IPS-18a (cell line): ENCODE measurements around the gene TPK1.

Experiments used
- H3K27ac ChIP-seq: one replicate; pipeline ENCODE4 v1.5.1; 2013; ENCODE audit warnings: low read length
- H3K27me3 ChIP-seq: one replicate; pipeline ENCODE4 v1.6.1; 2013; ENCODE audit warnings: mild to moderate bottlenecking, low read length; ENCODE audit not compliant: control insufficient read depth, insufficient read depth
- H3K36me3 ChIP-seq: one replicate; pipeline ENCODE4 v1.6.1; 2013; ENCODE audit warnings: low read depth, low read length; ENCODE audit not compliant: control insufficient read depth
- H3K4me1 ChIP-seq: one replicate; pipeline ENCODE4 v1.6.1; 2013; ENCODE audit warnings: low read depth, low read length; ENCODE audit not compliant: control insufficient read depth
- H3K4me3 ChIP-seq: one replicate; pipeline ENCODE4 v1.5.1; 2013; ENCODE audit warnings: low read length
- H3K9ac ChIP-seq: one replicate; pipeline ENCODE4 v1.6.1; 2013; ENCODE audit warnings: mild to moderate bottlenecking, low read length, moderate library complexity
- H3K9me3 ChIP-seq: one replicate; pipeline ENCODE4 v1.6.1; 2013; ENCODE audit warnings: low read depth, low read length; ENCODE audit not compliant: control insufficient read depth

Gene TPK1

GRCh38 chr7:144717720-144718119 is 118.1 kb downstream of the TPK1 start:
- Histone ChIP-seq H3K36me3 (no peaks in the 10 kb centered on the region), H3K27me3 (no peaks in the 10 kb centered on the region), H3K9me3 (no peaks in the 10 kb centered on the region), H3K9ac (no peak overlapping the region), H3K27ac (no peak overlapping the region), H3K4me1 (peaks cover 10% of the 10 kb centered on the region), H3K4me3 (no peak overlapping the region)

- Histone ChIP-seq H3K27ac (no peak overlapping the region), H3K27me3 (no peaks in the 10 kb centered on the region), H3K9me3 (no peaks in the 10 kb centered on the region), H3K36me3 (no peaks in the 10 kb centered on the region), H3K9ac (no peak overlapping the region), H3K4me1 (no peaks in the 10 kb centered on the region), H3K4me3 (no peak overlapping the region)
Observed at GRCh38 chr7:144713850-144714249, 122.0 kb downstream of the TPK1 start.

- no peaks in the 10 kb centered on the region for H3K27me3 ChIP-seq
- no peaks in the 10 kb centered on the region for H3K4me1 ChIP-seq
- no peaks in the 10 kb centered on the region for H3K36me3 ChIP-seq
- H3K4me3 ChIP-seq, result no peak overlapping the region
- H3K9ac ChIP-seq, result no peak overlapping the region
- no peak overlapping the region for H3K27ac ChIP-seq
- H3K9me3 ChIP-seq, result no peaks in the 10 kb centered on the region
Observed at GRCh38 chr7:144710791-144711190, 125.1 kb downstream of the TPK1 start.

- Histone ChIP-seq H3K4me3 (no peak overlapping the region), H3K9ac (no peak overlapping the region), H3K27me3 (no peaks in the 10 kb centered on the region), H3K9me3 (no peaks in the 10 kb centered on the region), H3K27ac (no peak overlapping the region), H3K36me3 (no peaks in the 10 kb centered on the region), H3K4me1 (no peaks in the 10 kb centered on the region)
Observed at GRCh38 chr7:144709066-144709465, 126.8 kb downstream of the TPK1 start.

- Histone ChIP-seq H3K27me3 (no peaks in the 10 kb centered on the region), H3K4me3 (no peak overlapping the region), H3K4me1 (no peaks in the 10 kb centered on the region), H3K9me3 (no peaks in the 10 kb centered on the region), H3K9ac (no peak overlapping the region), H3K36me3 (no peaks in the 10 kb centered on the region), H3K27ac (no peak overlapping the region)
Observed at GRCh38 chr7:144691240-144691639, 144.6 kb downstream of the TPK1 start.

GRCh38 chr7:144682581-144683280 is 153.1 kb downstream of the TPK1 start:
- H3K4me3 ChIP-seq, result no peak overlapping the region
- no peak overlapping the region for H3K9ac ChIP-seq
- H3K9me3 ChIP-seq, result no peaks in the 10 kb centered on the region
- peaks cover 7% of the 10 kb centered on the region for H3K4me1 ChIP-seq
- H3K27me3 ChIP-seq, result no peaks in the 10 kb centered on the region
- no peaks in the 10 kb centered on the region for H3K36me3 ChIP-seq
- H3K27ac ChIP-seq, result no peak overlapping the region

GRCh38 chr7:144676492-144676891 is 159.4 kb downstream of the TPK1 start:
- Histone ChIP-seq H3K27ac (no peak overlapping the region), H3K4me1 (no peaks in the 10 kb centered on the region), H3K9ac (no peak overlapping the region), H3K27me3 (no peaks in the 10 kb centered on the region), H3K9me3 (no peaks in the 10 kb centered on the region), H3K4me3 (no peak overlapping the region), H3K36me3 (no peaks in the 10 kb centered on the region)

- no peak overlapping the region for H3K27ac ChIP-seq
- H3K27me3 ChIP-seq, result no peaks in the 10 kb centered on the region
- no peaks in the 10 kb centered on the region for H3K9me3 ChIP-seq
- peaks cover 8% of the 10 kb centered on the region for H3K4me1 ChIP-seq
- H3K9ac ChIP-seq, result no peak overlapping the region
- H3K36me3 ChIP-seq, result no peaks in the 10 kb centered on the region
- no peak overlapping the region for H3K4me3 ChIP-seq
Observed at GRCh38 chr7:144674550-144674949, 161.3 kb downstream of the TPK1 start.

GRCh38 chr7:144672869-144673268 is 163.0 kb downstream of the TPK1 start:
- H3K9me3 ChIP-seq, result no peaks in the 10 kb centered on the region
- H3K36me3 ChIP-seq, result no peaks in the 10 kb centered on the region

GRCh38 chr7:144671429-144671828 is 164.4 kb downstream of the TPK1 start:
- Histone ChIP-seq H3K9me3 (no peaks in the 10 kb centered on the region), H3K4me3 (no peak overlapping the region), H3K27me3 (no peaks in the 10 kb centered on the region), H3K4me1 (peaks cover 8% of the 10 kb centered on the region), H3K36me3 (no peaks in the 10 kb centered on the region), H3K27ac (no peak overlapping the region), H3K9ac (no peak overlapping the region)

More at GRCh38 chr7:144672869-144673268, 163.0 kb downstream of the TPK1 start:
- Histone ChIP-seq H3K9ac (no peak overlapping the region), H3K4me1 (peaks cover 8% of the 10 kb centered on the region), H3K27me3 (no peaks in the 10 kb centered on the region), H3K27ac (no peak overlapping the region), H3K4me3 (no peak overlapping the region)

- no peak overlapping the region for H3K4me3 ChIP-seq
- no peak overlapping the region for H3K27ac ChIP-seq
- H3K27me3 ChIP-seq, result no peaks in the 10 kb centered on the region
- no peaks in the 10 kb centered on the region for H3K36me3 ChIP-seq
- no peaks in the 10 kb centered on the region for H3K9me3 ChIP-seq
- H3K4me1 ChIP-seq, result peaks cover 8% of the 10 kb centered on the region
- H3K9ac ChIP-seq, result no peak overlapping the region
Observed at GRCh38 chr7:144670218-144670617, 165.6 kb downstream of the TPK1 start.

- no peak overlapping the region for H3K27ac ChIP-seq
- peaks cover 8% of the 10 kb centered on the region for H3K4me1 ChIP-seq
- H3K36me3 ChIP-seq, result no peaks in the 10 kb centered on the region
- no peak overlapping the region for H3K4me3 ChIP-seq
- H3K9ac ChIP-seq, result no peak overlapping the region
- no peaks in the 10 kb centered on the region for H3K9me3 ChIP-seq
- no peaks in the 10 kb centered on the region for H3K27me3 ChIP-seq
Observed at GRCh38 chr7:144668503-144668902, 167.3 kb downstream of the TPK1 start.
